Measurements from ENCODE around the gene ISM1.

GRCh38 chr20:13302647-13303450 is 81.8 kb downstream of the ISM1 start:
- TF ChIP-seq CTCF (IDR thresholded peaks at IDR 0.05) = no peak
- TF ChIP-seq POLR2A (IDR thresholded peaks at IDR 0.05) = no peak
- TF ChIP-seq EP300 (IDR thresholded peaks at IDR 0.05) = no peak
